Amniotic stem cell (primary cell): ENCODE data around the gene SLIT2.

Source experiments
- DNase-seq: peaks from one replicate; lab custom pipeline; 2025; lab: John Stamatoyannopoulos, UW

The SLIT2 gene

DNA sequence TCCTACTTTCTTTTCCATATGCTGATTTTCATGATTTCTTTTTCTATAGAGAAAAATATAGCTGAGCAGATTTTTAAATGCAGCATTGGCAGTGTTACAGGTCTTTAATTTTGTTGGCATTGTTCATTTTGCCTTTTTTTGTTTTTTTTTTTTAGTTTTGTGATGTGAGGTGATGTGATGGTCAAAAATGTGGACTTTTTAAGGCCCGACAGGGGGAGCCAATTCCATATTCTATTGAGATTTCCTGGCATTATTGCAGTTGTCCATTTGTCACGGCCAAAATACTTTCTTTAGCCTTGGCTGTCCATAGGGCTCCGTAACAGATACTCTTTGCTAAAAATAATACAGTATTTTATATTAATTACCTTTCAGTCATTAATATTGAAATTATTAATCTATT lies 47.8 kb downstream of the SLIT2 start:
- DNase-seq: peak; percentile 58

DNA sequence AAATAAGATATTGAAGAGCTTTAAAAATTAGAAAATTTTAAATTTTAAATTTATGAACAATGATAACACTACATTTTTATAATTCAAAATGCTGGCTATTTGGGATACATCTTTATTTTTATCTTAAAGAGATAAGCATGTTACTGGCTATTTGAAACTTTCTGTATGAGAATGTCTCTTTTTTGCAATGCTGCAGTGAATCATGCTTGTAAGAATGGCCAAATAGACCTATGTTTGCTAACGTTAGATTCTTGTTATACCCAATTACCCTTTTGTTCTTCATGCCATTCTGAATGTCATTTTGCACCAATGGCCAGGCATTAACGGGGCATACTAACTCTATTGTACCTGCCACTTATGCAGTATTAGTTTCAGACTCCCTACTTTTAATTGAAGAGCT lies 49.5 kb downstream of the SLIT2 start:
- DNase-seq: no peak
